GM12891 (cell line): Measurements from ENCODE around the gene CTXND1.

Experiments used
- PAX5 ChIP-seq: IDR thresholded peaks from 2 replicates; pipeline ENCODE4 v1.6.1; 2011; ENCODE audit warnings: low read length, moderate library complexity, mild to moderate bottlenecking; ENCODE audit not compliant: insufficient read depth, severe bottlenecking
- POLR2A ChIP-seq: IDR thresholded peaks from 2 replicates; pipeline ENCODE4 v1.6.1; 2011; ENCODE audit warnings: low read depth, low read length, control low read depth
- POLR2AphosphoS5 ChIP-seq: IDR thresholded peaks from 2 replicates; pipeline ENCODE4 v1.6.1; 2011; ENCODE audit warnings: low read depth, low read length, control low read depth
- TAF1 ChIP-seq: IDR thresholded peaks from 2 replicates; pipeline ENCODE4 v1.6.1; 2011; ENCODE audit warnings: low read depth, low read length, control low read depth

GRCh38 chr15:80179025-80179759 is 72.8 kb downstream of the CTXND1 start:
- TF ChIP-seq POLR2AphosphoS5 (no peak), TAF1 (no peak), POLR2A (no peak), PAX5 (no peak)
